Esophagus squamous epithelium (tissue), 4 donors: ENCODE results near the gene VMP1.
A peak's percentile ranks its signal among the peaks of the same experiment; 100 is the strongest.

Experiments
- CTCF ChIP-seq, 6 experiments: fragments of 450-650 bp in 4 of 6; fragments of 200-600 bp in 2 of 6; sonication (generic) in 2 of 6; IDR thresholded peaks; one replicate each; pipeline ENCODE4 v1.5.1; 2016 to 2019; ENCODE audit warnings: antibody characterized with exemption in 6 of 6, mild to moderate bottlenecking in 4 of 6, moderate library complexity in 4 of 6
- POLR2A ChIP-seq, 4 donors: fragments of 450-650 bp; IDR thresholded peaks; one replicate each; pipeline ENCODE4 v1.6.1; 2017; ENCODE audit warnings: antibody characterized with exemption in 4 of 4, mild to moderate bottlenecking in 4 of 4, moderate library complexity in 3 of 4

DNA sequence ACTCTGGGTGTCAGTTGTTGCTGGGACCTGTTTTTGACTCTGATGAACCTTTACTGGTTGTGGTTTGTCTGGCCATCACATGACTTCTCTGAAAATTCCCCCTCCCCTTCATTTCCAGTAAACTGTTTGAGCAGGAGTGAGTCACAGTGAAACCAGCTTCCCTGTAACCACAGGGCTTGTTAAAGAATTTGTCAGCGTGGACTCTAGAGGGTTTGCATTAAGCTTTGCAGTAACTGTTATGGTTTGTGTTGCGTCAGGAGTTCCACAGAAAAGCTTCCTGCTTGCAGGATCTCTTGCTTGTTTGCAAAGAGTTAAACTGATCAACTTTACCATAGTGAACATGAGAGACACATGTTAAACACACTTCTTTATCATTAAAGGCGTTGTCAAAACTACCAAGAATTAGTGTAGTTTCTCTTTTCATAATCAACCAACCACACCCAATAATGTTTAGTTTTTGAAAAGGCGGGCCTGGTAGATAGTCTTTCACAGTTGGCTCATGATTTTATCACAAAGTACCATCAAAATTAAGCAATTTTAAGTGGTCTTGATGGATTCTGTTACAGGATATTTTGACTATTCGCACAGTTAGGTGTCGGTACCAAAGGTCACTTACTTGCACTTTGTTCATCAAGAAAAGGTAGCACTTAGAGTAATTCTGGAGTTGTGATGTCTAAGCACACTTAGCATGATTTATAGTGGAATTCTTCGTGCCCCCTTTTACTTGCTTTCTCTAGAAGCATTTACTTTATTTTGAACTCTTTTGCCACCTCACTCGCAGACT is 79.3 kb downstream of the VMP1 start:
- peak in 2 of 6 experiments; percentile 3 to 8 for TF ChIP-seq CTCF (IDR thresholded peaks at IDR 0.05)
- TF ChIP-seq POLR2A (IDR thresholded peaks at IDR 0.05): peak in 2 of 4 donors; percentile 29 to 57
